Activated CD8-positive, alpha-beta memory T cell treated with anti-CD3 and anti-CD28 coated beads, Interleukin-2, amount 10 ng/mL, durations not matched to agents 7 days and 5 days (primary cell): Measurements from ENCODE around the gene JAML. TPM values are rescaled to one million over a fixed set of nuclear protein-coding genes. Genes with fewer than 3 reads are reported as not detected.
A peak's percentile ranks its signal among the peaks of the same experiment; 100 is the strongest.

Experiments used
- ATAC-seq: fragments of 150-1000 bp; cut with Tn5 transposase; one replicate; pipeline ENCODE4 v1.10.0; 2021; ENCODE audit warnings: moderate library complexity
- CTCF ChIA-PET: fragments of 350-600 bp; sonication (Branson Sonifier 250); formaldehyde crosslinking; loops from one replicate; lab custom pipeline; 2021; ENCODE audit warnings: antibody characterized with exemption; lab: Charles Lee
- DNase-seq: peaks from one replicate; pipeline ENCODE4 v3.0.0-alpha.2; 2020
- H3K27ac Mint-ChIP-seq: one replicate; pipeline ENCODE4 v1.8.0; 2021; ENCODE audit warnings: mild to moderate bottlenecking, mixed read lengths
- H3K27me3 Mint-ChIP-seq: one replicate; pipeline ENCODE4 v1.8.0; 2021; ENCODE audit warnings: mixed read lengths
- H3K36me3 Mint-ChIP-seq: one replicate; pipeline ENCODE4 v1.8.0; 2021; ENCODE audit warnings: mild to moderate bottlenecking, mixed read lengths
- H3K4me1 Mint-ChIP-seq: one replicate; pipeline ENCODE4 v1.8.0; 2021; ENCODE audit warnings: mixed read lengths
- H3K4me3 Mint-ChIP-seq: one replicate; pipeline ENCODE4 v1.8.0; 2021; ENCODE audit warnings: mild to moderate bottlenecking, moderate library complexity, mixed read lengths
- H3K9me3 Mint-ChIP-seq: one replicate; pipeline ENCODE4 v1.8.0; 2022; ENCODE audit warnings: low read depth, mixed read lengths
- total RNA-seq, 2 experiments: library from RNA; stranded (reverse); gene quantifications; one replicate each; pipeline ENCODE4 v1.2.3, GENCODE V29; 2021

JAML gene
- total RNA-seq, 2 experiments from 2014 or later: 139 to 142 TPM

GRCh38 chr11:118211006-118211405, 13.8 kb downstream of the JAML start:
- CTCF ChIA-PET: interaction anchor here (1.0 to 4.3 kb wide), 4 partner anchors 12 to 35 kb away, joined by 3 to 28 read pairs (median 14); partner anchors contain the start of gene JAML
- H3K27ac Mint-ChIP-seq: peak overlapping the region; percentile 9
- DNase-seq (no peak), ATAC-seq (no peak)
- no peaks in the 10 kb centered on the region for H3K27me3 Mint-ChIP-seq
- no peak overlapping the region for H3K4me3 Mint-ChIP-seq
- H3K9me3 Mint-ChIP-seq: no peaks in the 10 kb centered on the region
- H3K36me3 Mint-ChIP-seq: peaks cover 72% of the 10 kb centered on the region
- peaks cover 92% of the 10 kb centered on the region for H3K4me1 Mint-ChIP-seq

GRCh38 chr11:118210323-118210722, 14.5 kb downstream of the JAML start:
- Mint-ChIP-seq H3K4me1 (peaks cover 92% of the 10 kb centered on the region), H3K27ac (no peak overlapping the region), H3K27me3 (no peaks in the 10 kb centered on the region), H3K9me3 (no peaks in the 10 kb centered on the region), H3K36me3 (peaks cover 77% of the 10 kb centered on the region), H3K4me3 (no peak overlapping the region)
- DNase-seq (no peak), ATAC-seq (no peak)
- CTCF ChIA-PET: interaction anchor here (1.0 kb wide), 1 partner anchor 16 kb away, joined by 3 read pairs; no protein-coding TSS in a partner anchor

- ATAC-seq: no peak
- H3K9me3 Mint-ChIP-seq: no peaks in the 10 kb centered on the region
- H3K4me1 Mint-ChIP-seq: peaks cover 81% of the 10 kb centered on the region
- no peak for DNase-seq
- CTCF ChIA-PET: interaction anchor here (0.7 to 2.8 kb wide), 4 partner anchors 9 to 18 kb away, joined by 3 to 12 read pairs (median 8); no protein-coding TSS in a partner anchor
- H3K4me3 Mint-ChIP-seq: no peak overlapping the region
- no peaks in the 10 kb centered on the region for H3K27me3 Mint-ChIP-seq
- H3K27ac Mint-ChIP-seq: peak overlapping the region; percentile 41
- H3K36me3 Mint-ChIP-seq: peaks cover 77% of the 10 kb centered on the region
Measured at GRCh38 chr11:118209033-118209432, 15.8 kb downstream of the JAML start.

GRCh38 chr11:118207079-118207478, 17.7 kb downstream of the JAML start:
- ATAC-seq (no peak), DNase-seq (no peak)
- CTCF ChIA-PET: interaction anchor here (1.0 to 2.8 kb wide), 3 partner anchors 9 to 20 kb away, joined by 3 to 11 read pairs (median 4); no protein-coding TSS in a partner anchor
- Mint-ChIP-seq H3K27me3 (no peaks in the 10 kb centered on the region), H3K27ac (peak overlapping the region; percentile 85), H3K4me3 (no peak overlapping the region), H3K9me3 (no peaks in the 10 kb centered on the region), H3K36me3 (peaks cover 61% of the 10 kb centered on the region), H3K4me1 (peaks cover 62% of the 10 kb centered on the region)

GRCh38 chr11:118206391-118207031, 18.3 kb downstream of the JAML start:
- Mint-ChIP-seq H3K4me1 (peaks cover 56% of the 10 kb centered on the region), H3K9me3 (no peaks in the 10 kb centered on the region), H3K27me3 (no peaks in the 10 kb centered on the region), H3K27ac (peak overlapping the region; percentile 85), H3K36me3 (peaks cover 56% of the 10 kb centered on the region), H3K4me3 (peak overlapping the region; percentile 13)
- DNase-seq (no peak), ATAC-seq (no peak)
- CTCF ChIA-PET: interaction anchor here (0.9 to 2.7 kb wide), 5 partner anchors 8 to 15 kb away, joined by 3 to 11 read pairs (median 4); no protein-coding TSS in a partner anchor

- H3K4me3 Mint-ChIP-seq: peak overlapping the region; percentile 13
- H3K9me3 Mint-ChIP-seq: no peaks in the 10 kb centered on the region
- no peak for DNase-seq
- peaks cover 50% of the 10 kb centered on the region for H3K4me1 Mint-ChIP-seq
- H3K36me3 Mint-ChIP-seq: peaks cover 49% of the 10 kb centered on the region
- peak overlapping the region; percentile 85 for H3K27ac Mint-ChIP-seq
- CTCF ChIA-PET: interaction anchor here (0.9 to 2.7 kb wide), 5 partner anchors 7 to 16 kb away, joined by 3 to 11 read pairs (median 4); no protein-coding TSS in a partner anchor
- no peak for ATAC-seq
- H3K27me3 Mint-ChIP-seq: no peaks in the 10 kb centered on the region
Measured at GRCh38 chr11:118205606-118206378, 19.0 kb downstream of the JAML start.

GRCh38 chr11:118202599-118203422, 22.0 kb downstream of the JAML start:
- DNase-seq: peak; percentile 95
- peak; percentile 57 for ATAC-seq
- CTCF ChIA-PET: interaction anchor here (0.8 to 2.1 kb wide), 28 partner anchors 11 to 395 kb away, joined by 3 to 29 read pairs (median 4); partner anchors contain the start of genes JAML, MPZL3 and UBE4A

GRCh38 chr11:118201966-118202365, 22.8 kb downstream of the JAML start:
- CTCF ChIA-PET: interaction anchor here (0.8 to 2.1 kb wide), 28 partner anchors 12 to 394 kb away, joined by 3 to 29 read pairs (median 4); partner anchors contain the start of genes JAML, MPZL3 and UBE4A
- ATAC-seq (peak; percentile 25), DNase-seq (no peak)
- no peak overlapping the region for H3K27ac Mint-ChIP-seq
- peaks cover 38% of the 10 kb centered on the region for H3K36me3 Mint-ChIP-seq
- H3K27me3 Mint-ChIP-seq: no peaks in the 10 kb centered on the region
- H3K9me3 Mint-ChIP-seq: no peaks in the 10 kb centered on the region
- H3K4me3 Mint-ChIP-seq: no peak overlapping the region
- peaks cover 33% of the 10 kb centered on the region for H3K4me1 Mint-ChIP-seq

More at GRCh38 chr11:118202599-118203422, 22.0 kb downstream of the JAML start:
- Mint-ChIP-seq H3K36me3 (peaks cover 38% of the 10 kb centered on the region), H3K4me3 (no peak overlapping the region), H3K27ac (no peak overlapping the region), H3K27me3 (no peaks in the 10 kb centered on the region), H3K4me1 (peaks cover 40% of the 10 kb centered on the region), H3K9me3 (no peaks in the 10 kb centered on the region)

- ATAC-seq: peak; percentile 74
- DNase-seq: peak; percentile 77
- Mint-ChIP-seq H3K36me3 (peaks cover 37% of the 10 kb centered on the region), H3K27ac (no peak overlapping the region), H3K27me3 (no peaks in the 10 kb centered on the region), H3K9me3 (no peaks in the 10 kb centered on the region), H3K4me3 (no peak overlapping the region), H3K4me1 (peaks cover 24% of the 10 kb centered on the region)
- CTCF ChIA-PET: interaction anchor here (1.0 to 3.3 kb wide), 13 partner anchors 13 to 147 kb away, joined by 3 to 48 read pairs (median 9); partner anchors contain the start of genes JAML and MPZL3
Measured at GRCh38 chr11:118200901-118201680, 23.7 kb downstream of the JAML start.

GRCh38 chr11:118200497-118200896, 24.3 kb downstream of the JAML start:
- DNase-seq (no peak), ATAC-seq (no peak)
- peaks cover 18% of the 10 kb centered on the region for H3K4me1 Mint-ChIP-seq
- no peak overlapping the region for H3K27ac Mint-ChIP-seq
- H3K4me3 Mint-ChIP-seq: no peak overlapping the region
- peaks cover 33% of the 10 kb centered on the region for H3K36me3 Mint-ChIP-seq
- H3K9me3 Mint-ChIP-seq: no peaks in the 10 kb centered on the region
- CTCF ChIA-PET: interaction anchor here (2.6 to 3.3 kb wide), 5 partner anchors 19 to 95 kb away, joined by 22 to 53 read pairs (median 33); partner anchors contain the start of gene JAML
- H3K27me3 Mint-ChIP-seq: no peaks in the 10 kb centered on the region

- DNase-seq: no peak
- peaks cover 14% of the 10 kb centered on the region for H3K4me1 Mint-ChIP-seq
- peaks cover 40% of the 10 kb centered on the region for H3K36me3 Mint-ChIP-seq
- H3K27ac Mint-ChIP-seq: peak overlapping the region; percentile 78
- H3K27me3 Mint-ChIP-seq: no peaks in the 10 kb centered on the region
- CTCF ChIA-PET: interaction anchor here (0.7 to 3.3 kb wide), 53 partner anchors 10 to 291 kb away, joined by 3 to 80 read pairs (median 8); partner anchors contain the start of genes CD3D, CD3E, CD3G and JAML
- no peaks in the 10 kb centered on the region for H3K9me3 Mint-ChIP-seq
- H3K4me3 Mint-ChIP-seq: no peak overlapping the region
- ATAC-seq: no peak
Measured at GRCh38 chr11:118199135-118199534, 25.7 kb downstream of the JAML start.
